Hepatocyte (in vitro differentiated cells): ENCODE measurements around the gene EMCN. TPM values are rescaled to one million over a fixed set of nuclear protein-coding genes. Genes with fewer than 3 reads are reported as not detected.

Source experiments
- DNase-seq: peaks from one replicate; pipeline ENCODE4 v3.0.0-alpha.2; 2016; ENCODE audit warnings: low spot score
- H2AFZ ChIP-seq: fragments of 200-600 bp; sonication (generic); 2 replicates; pipeline ENCODE4 v1.6.0; 2016; ENCODE audit warnings: antibody characterized with exemption, mild to moderate bottlenecking
- H3K27ac ChIP-seq: fragments of 200-600 bp; sonication (generic); 2 replicates; pipeline ENCODE4 v1.5.1; 2016; ENCODE audit warnings: mild to moderate bottlenecking
- H3K27me3 ChIP-seq: fragments of 200-600 bp; sonication (generic); 2 replicates; pipeline ENCODE4 v1.6.1; 2016
- H3K36me3 ChIP-seq: fragments of 200-600 bp; sonication (generic); replicated peaks from 2 replicates; pipeline ENCODE4 v1.5.1; 2016; ENCODE audit warnings: low read depth; ENCODE audit not compliant: insufficient read depth
- H3K4me1 ChIP-seq: fragments of 200-600 bp; sonication (generic); 2 replicates; pipeline ENCODE4 v1.5.1; 2016; ENCODE audit warnings: mild to moderate bottlenecking, moderate library complexity; ENCODE audit not compliant: insufficient read depth
- H3K4me2 ChIP-seq: fragments of 200-600 bp; sonication (generic); 2 replicates; pipeline ENCODE4 v1.6.0; 2016
- H3K4me3 ChIP-seq: fragments of 200-600 bp; sonication (generic); 2 replicates; pipeline ENCODE4 v1.5.1; 2016; ENCODE audit warnings: mild to moderate bottlenecking
- H3K79me2 ChIP-seq: fragments of 200-600 bp; sonication (generic); 2 replicates; pipeline ENCODE4 v1.6.0; 2017; ENCODE audit warnings: mild to moderate bottlenecking
- H3K9me2 ChIP-seq: fragments of 200-600 bp; sonication (generic); replicated peaks from 2 replicates; pipeline ENCODE4 v1.6.0; 2017; ENCODE audit warnings: mild to moderate bottlenecking; ENCODE audit not compliant: insufficient read depth
- H3K9me3 ChIP-seq: fragments of 200-600 bp; sonication (generic); 2 replicates; pipeline ENCODE4 v1.5.1; 2016; ENCODE audit warnings: low read depth, mild to moderate bottlenecking
- H4K20me1 ChIP-seq: fragments of 200-600 bp; sonication (generic); 2 replicates; pipeline ENCODE4 v1.6.0; 2016; ENCODE audit warnings: mild to moderate bottlenecking; ENCODE audit not compliant: insufficient read depth, poor library complexity, severe bottlenecking
- EZH2 ChIP-seq: fragments of 200-600 bp; sonication (generic); IDR thresholded peaks from 2 replicates; pipeline ENCODE4 v1.6.1; 2016; ENCODE audit warnings: antibody characterized with exemption, mild to moderate bottlenecking, borderline replicate concordance
- EZH2phosphoT487 ChIP-seq: fragments of 200-600 bp; sonication (generic); IDR thresholded peaks from one replicate; pipeline ENCODE4 v1.6.1; 2018; ENCODE audit warnings: antibody characterized with exemption, mild to moderate bottlenecking, low read depth, moderate library complexity; ENCODE audit not compliant: unreplicated experiment, severe bottlenecking
- whole genome bisulfite sequencing: methylation state at CpG from one replicate; pipeline ENCODE4 v1.1.6; 2016; ENCODE audit warnings: low lambda C conversion rate; ENCODE audit errors: missing lambda C conversion rate; 5-methylcytosine and 5-hydroxymethylcytosine counted together
- polyA plus RNA-seq: library from polyadenylated mRNA; unstranded; fragments of >200 nt; fragmentation: Nextera tagmentation; extraction: Ambion mirVana; gene quantifications from 2 replicates; pipeline ENCODE4 v1.2.1, GENCODE V29; 2016
- total RNA-seq: library from RNA; depleted of rRNA; stranded (reverse); fragments of >200 nt; gene quantifications from 2 replicates; pipeline ENCODE4 v1.2.3, GENCODE V29; 2014
- TF ChIP-seq, protein P1 (sequence below): fragments of 200-600 bp; sonication (generic); IDR thresholded peaks from 2 replicates; pipeline ENCODE4 v1.5.1; 2016; ENCODE audit warnings: antibody characterized with exemption, mild to moderate bottlenecking; ENCODE audit not compliant: poor library complexity

The EMCN gene
- total and polyA plus RNA-seq, 2 experiments from 2014 or later: 0.19 to 0.37 TPM

DNA sequence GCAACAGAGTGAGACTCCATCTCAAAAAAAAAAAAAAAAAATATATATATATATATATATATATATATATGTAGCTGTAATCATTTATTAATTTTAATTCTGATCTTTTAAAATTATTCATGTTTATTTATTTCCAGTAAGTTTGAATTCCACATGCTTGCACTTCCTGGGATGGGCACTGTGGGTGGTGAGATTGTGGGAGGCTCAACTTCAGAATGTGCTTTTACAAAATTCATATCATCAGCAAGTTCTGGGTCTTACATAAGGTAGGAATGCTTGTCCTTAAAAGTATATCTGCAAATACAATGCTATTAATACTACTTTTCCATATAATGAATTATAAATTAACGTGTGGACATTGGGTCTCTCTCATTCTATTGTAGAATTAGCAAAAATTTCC is 156.5 kb downstream of the EMCN start:
- Histone ChIP-seq H3K4me1 (no peaks in the 10 kb centered on the region), H3K4me2 (no peak overlapping the region), H3K27me3 (no peaks in the 10 kb centered on the region), H4K20me1 (no peaks in the 10 kb centered on the region), H3K36me3 (no peaks in the 10 kb centered on the region), H3K4me3 (no peak overlapping the region), H3K79me2 (no peaks in the 10 kb centered on the region), H3K9me3 (no peaks in the 10 kb centered on the region), H2AFZ (no peak overlapping the region), H3K9me2 (no peaks in the 10 kb centered on the region), H3K27ac (no peak overlapping the region)
- 76% methylated on average over 1 of the region's 1 CpG for WGBS
- TF ChIP-seq EZH2 (no peak), EZH2phosphoT487 (no peak)
- TF ChIP-seq, protein P1, sequence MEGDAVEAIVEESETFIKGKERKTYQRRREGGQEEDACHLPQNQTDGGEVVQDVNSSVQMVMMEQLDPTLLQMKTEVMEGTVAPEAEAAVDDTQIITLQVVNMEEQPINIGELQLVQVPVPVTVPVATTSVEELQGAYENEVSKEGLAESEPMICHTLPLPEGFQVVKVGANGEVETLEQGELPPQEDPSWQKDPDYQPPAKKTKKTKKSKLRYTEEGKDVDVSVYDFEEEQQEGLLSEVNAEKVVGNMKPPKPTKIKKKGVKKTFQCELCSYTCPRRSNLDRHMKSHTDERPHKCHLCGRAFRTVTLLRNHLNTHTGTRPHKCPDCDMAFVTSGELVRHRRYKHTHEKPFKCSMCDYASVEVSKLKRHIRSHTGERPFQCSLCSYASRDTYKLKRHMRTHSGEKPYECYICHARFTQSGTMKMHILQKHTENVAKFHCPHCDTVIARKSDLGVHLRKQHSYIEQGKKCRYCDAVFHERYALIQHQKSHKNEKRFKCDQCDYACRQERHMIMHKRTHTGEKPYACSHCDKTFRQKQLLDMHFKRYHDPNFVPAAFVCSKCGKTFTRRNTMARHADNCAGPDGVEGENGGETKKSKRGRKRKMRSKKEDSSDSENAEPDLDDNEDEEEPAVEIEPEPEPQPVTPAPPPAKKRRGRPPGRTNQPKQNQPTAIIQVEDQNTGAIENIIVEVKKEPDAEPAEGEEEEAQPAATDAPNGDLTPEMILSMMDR: no peak
- no peak for DNase-seq

DNA sequence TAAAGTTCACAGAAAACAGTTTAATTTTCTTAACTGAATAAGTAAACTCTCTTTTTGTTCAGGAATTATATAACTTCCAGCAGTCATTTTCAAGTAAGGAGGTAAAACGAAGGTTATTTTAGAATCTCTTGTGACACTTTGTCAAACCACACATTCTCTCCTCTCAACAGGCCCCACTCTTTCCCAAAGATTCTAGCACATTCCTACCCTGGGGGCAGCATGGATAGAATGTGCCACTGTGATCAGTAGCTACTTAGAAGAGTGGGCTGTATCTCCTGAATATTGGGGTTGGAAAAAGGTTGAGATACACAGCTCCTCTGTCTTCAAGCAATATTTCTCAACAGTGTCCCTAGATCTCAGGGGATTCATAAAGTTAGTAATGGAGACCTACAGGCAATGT is 157.6 kb downstream of the EMCN start:
- no peaks in the 10 kb centered on the region for H3K9me3 ChIP-seq
- H2AFZ ChIP-seq: no peak overlapping the region
- H3K4me3 ChIP-seq: no peak overlapping the region
- no peaks in the 10 kb centered on the region for H3K36me3 ChIP-seq
- WGBS: 85% methylated on average over 1 of the region's 1 CpG
- no peak overlapping the region for H3K27ac ChIP-seq
- TF ChIP-seq EZH2phosphoT487 (no peak), EZH2 (no peak)
- TF ChIP-seq, protein P1: no peak
- no peak overlapping the region for H3K4me2 ChIP-seq
- no peaks in the 10 kb centered on the region for H3K4me1 ChIP-seq
- H4K20me1 ChIP-seq: no peaks in the 10 kb centered on the region
- no peaks in the 10 kb centered on the region for H3K79me2 ChIP-seq
- no peaks in the 10 kb centered on the region for H3K27me3 ChIP-seq
- H3K9me2 ChIP-seq: no peaks in the 10 kb centered on the region
- DNase-seq: no peak

DNA sequence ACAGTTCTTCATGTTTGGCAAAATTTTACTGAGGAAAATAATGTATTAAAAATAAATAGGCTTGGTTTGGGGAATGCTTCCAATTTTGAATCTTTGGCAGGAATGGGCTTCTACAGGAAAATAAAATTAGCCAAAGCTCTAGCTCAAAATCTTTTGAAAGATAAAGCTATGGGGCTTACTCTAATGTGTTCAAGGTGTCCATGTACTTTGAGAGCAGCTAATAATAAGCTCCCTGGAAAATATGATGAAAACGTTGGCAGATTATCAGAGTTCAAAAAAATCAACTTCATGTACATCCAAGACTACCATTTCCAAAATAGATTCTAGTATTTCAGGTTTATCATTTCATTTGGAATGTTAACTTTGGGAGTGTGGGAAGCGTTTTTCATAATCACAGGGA is 158.4 kb downstream of the EMCN start:
- Histone ChIP-seq H3K4me2 (no peak overlapping the region), H3K27ac (no peak overlapping the region), H3K79me2 (no peaks in the 10 kb centered on the region), H3K27me3 (no peaks in the 10 kb centered on the region), H3K4me3 (no peak overlapping the region), H2AFZ (no peak overlapping the region), H4K20me1 (no peaks in the 10 kb centered on the region), H3K9me2 (no peaks in the 10 kb centered on the region), H3K9me3 (no peaks in the 10 kb centered on the region), H3K36me3 (no peaks in the 10 kb centered on the region), H3K4me1 (no peaks in the 10 kb centered on the region)
- TF ChIP-seq EZH2 (no peak), EZH2phosphoT487 (no peak)
- TF ChIP-seq, protein P1: no peak
- DNase-seq: no peak
- WGBS: 64% methylated on average over 2 of the region's 2 CpGs

DNA sequence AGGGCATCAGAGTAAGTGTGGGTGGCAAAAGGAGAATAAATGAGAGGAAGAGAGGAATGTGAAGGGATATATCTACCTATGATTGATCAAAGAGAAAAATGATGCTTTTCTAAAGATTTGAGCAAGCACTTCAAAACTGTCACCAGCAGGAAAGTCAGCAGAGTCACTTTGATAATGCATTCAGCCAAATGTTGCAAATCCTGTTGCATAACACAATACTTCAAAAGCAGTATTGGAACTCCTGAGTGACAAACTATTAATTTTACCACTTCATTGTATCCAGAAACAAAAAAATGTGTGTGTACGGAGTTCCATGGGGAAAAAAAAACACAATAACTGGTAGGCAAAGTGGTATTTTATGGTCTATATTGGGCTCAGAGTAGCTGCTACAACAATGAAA is 160.3 kb downstream of the EMCN start:
- H3K9me2 ChIP-seq: no peaks in the 10 kb centered on the region
- WGBS: 94% methylated on average over 1 of the region's 1 CpG
- H3K36me3 ChIP-seq: no peaks in the 10 kb centered on the region
- H3K4me1 ChIP-seq: no peaks in the 10 kb centered on the region
- H2AFZ ChIP-seq: no peak overlapping the region
- no peak overlapping the region for H3K27ac ChIP-seq
- DNase-seq: no peak
- no peaks in the 10 kb centered on the region for H3K27me3 ChIP-seq
- no peak overlapping the region for H3K4me2 ChIP-seq
- H3K4me3 ChIP-seq: no peak overlapping the region
- no peaks in the 10 kb centered on the region for H4K20me1 ChIP-seq
- no peaks in the 10 kb centered on the region for H3K79me2 ChIP-seq
- no peaks in the 10 kb centered on the region for H3K9me3 ChIP-seq
- TF ChIP-seq, protein P1: no peak
